Limb (tissue), 2 donors: Measurements from ENCODE around the gene KCNMA1.

ENCODE experiments used
- DNase-seq, 2 donors: peaks; one replicate each; pipeline ENCODE4 v3.0.0-alpha.2; 2016; ENCODE audit errors: extremely low spot score in 2 of 2

The KCNMA1 gene

GRCh38 chr10:77457721-77458120 lies 179.9 kb downstream of the KCNMA1 start:
- peak in 1 of 2 donors; percentile 12 for DNase-seq

GRCh38 chr10:77457266-77457665 lies 180.3 kb downstream of the KCNMA1 start:
- no peak for DNase-seq

DNA sequence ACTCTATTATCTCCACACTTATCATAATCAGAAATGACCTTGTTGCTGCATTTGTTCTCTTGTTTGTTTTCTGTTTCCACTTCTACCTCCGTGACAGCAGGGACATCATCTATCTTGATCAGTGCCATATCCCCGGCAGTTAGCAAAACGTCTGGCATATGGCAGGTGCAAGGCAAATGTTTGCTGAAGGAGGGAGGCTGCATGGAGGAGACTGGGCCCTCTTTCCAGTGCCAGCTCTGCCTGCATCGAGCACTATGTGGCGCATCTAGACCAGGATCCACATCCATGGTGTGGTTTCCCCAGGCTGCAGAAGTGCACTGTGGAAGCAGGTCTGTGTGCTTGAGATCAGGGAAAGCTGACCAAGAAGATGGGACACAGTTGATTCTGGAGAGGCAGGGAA lies 181.2 kb downstream of the KCNMA1 start:
- no peak for DNase-seq

DNA sequence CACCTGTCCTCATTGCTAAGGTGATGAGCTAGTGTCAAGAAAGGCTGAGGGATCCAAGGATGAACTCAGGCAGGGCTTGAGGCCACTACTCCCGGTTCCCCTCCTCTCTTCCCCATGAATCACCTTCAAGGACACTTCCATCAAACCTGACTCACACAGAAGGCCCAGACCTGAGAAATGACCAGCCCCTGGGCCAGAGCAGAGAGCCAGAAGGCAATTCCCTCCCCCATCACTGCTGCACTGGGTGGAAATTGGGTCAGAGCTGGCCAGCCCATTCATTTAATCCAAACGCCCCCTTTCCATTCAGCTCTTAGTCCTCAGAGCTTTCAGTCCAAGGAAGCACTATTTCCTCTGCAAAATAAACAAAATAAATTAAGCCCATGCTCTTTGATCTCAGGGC lies 182.0 kb downstream of the KCNMA1 start:
- DNase-seq: no peak

DNA sequence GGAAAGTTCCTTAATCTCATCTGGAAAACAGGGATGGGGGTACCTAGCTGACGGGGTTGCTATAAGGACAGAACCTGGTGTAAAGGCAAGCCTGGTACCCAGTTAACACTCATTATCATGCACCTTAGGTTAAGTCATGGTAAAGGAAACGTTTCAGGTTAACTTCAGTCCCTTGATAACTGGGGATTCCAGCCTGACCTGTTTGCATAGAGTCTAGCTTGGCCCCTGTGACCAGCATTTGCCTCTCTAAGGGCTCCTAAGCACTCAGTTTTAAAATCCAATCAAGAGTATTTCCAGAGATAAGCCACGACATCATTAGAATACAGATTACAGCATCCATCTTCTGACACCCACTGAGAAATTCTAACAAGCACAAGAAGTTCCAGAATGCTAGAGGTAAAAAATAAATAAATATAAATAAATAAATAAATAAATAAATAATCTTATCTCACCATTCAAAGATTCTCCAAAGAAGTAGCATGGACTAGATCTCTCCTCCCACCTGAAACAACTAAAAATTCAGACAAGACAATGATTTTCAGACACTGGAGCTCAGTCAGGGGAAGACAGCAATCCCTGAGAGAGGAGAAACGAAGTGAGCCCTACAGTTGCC lies 184.6 kb downstream of the KCNMA1 start:
- DNase-seq: no peak

- DNase-seq: no peak
Measured at GRCh38 chr10:77451886-77452285, 185.7 kb downstream of the KCNMA1 start.

DNA sequence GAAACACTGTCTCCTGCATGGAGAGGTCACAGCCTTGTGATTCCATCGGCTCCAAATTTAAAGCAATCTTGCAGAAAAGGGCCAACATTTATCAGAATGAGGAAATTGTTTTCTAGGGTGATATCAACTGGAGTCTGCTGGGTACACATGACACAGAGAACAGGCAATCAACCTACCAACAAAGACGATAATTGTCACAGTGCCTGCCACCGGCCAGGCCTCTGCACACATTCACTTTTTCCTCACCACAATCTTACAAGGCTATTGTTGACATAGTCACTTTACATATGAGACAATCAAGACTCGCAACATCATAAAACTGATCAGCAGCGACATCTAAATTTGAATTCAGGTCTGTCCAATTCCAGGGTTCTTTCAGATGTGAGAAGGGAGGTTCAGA lies 189.4 kb downstream of the KCNMA1 start:
- no peak for DNase-seq

- DNase-seq: no peak
Measured at GRCh38 chr10:77446700-77447099, 190.9 kb downstream of the KCNMA1 start.

DNA sequence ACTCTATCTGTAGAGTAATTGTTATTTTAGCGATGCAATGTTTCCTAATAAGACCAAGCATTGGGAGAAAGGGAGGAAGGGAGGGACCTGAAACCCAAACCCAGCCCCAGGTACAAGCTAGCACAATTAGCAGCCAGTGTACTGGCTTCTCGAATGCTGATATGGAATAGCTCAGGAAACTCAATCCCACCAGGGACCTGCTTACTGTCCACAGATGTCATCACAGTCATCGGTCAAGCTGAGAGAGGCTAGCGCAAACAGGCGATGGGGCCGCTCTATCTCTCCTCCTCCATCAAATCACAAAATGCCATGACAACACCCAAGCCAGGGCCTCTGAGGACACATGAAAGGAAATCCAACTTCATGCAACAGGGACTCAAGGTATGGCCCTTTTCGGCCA lies 192.1 kb downstream of the KCNMA1 start:
- no peak for DNase-seq

- no peak for DNase-seq
Measured at GRCh38 chr10:77444041-77444440, 193.6 kb downstream of the KCNMA1 start.

GRCh38 chr10:77442699-77443189 lies 194.9 kb downstream of the KCNMA1 start:
- no peak for DNase-seq

DNA sequence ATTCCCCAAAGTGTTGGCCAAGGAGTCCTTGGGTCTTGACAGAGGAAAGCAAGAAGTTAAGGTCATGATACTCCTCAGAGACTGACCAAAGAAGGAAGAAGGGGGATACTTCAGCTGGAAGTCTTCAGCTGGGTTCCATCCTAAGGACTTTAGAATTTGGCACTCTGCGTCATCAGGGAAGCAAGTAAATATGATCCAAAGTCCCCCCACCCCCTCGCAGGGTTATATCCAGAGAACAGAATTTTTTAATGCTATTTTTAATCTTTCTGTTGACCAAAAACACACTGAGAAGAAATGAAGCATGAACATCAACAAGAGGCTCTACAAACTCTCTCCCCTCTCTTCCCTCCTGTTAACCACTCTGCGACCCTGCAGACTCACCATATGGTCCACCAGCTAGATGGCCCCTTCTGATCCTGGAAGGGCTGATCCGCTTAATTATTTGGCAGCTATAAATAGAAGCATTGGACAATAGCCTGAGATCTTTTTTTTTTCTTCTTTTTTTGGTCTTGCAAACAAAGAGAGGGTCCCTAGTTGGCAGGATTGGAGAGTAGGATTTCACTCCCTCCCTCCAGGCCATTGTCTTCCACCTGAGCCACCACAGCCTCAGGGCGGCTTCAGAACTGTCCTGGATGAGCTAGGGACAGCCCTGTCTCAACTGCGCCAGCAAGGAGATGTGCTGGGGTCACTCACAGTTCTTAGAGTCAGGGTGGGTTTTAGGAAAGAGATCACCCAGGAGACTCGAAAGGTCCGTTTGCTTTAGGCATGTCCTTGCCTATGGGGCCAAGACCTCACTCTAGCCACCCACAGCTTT lies 196.0 kb downstream of the KCNMA1 start:
- no peak for DNase-seq

- DNase-seq: no peak
Measured at GRCh38 chr10:77436257-77436975, 201.2 kb downstream of the KCNMA1 start.

DNA sequence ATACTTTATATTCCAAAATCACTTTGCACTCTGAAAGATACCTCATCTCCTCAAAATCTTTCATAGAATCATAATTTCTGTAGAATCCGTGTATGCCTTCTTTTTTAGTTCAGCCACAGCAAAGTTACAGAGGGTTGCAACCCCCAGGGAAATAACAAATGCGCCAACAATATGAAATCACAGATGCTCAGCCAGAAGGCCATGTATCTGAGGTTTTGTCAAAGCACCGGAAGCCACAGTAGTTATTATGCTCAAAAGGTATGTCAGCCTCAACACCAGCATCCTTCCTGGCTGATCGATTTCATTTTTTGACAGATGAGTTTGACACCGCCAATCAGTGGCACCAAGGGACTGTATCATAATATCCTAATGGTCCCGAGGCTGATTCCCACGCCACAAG lies 204.1 kb downstream of the KCNMA1 start:
- no peak for DNase-seq

- no peak for DNase-seq
Measured at GRCh38 chr10:77431980-77432797, 205.4 kb downstream of the KCNMA1 start.

DNA sequence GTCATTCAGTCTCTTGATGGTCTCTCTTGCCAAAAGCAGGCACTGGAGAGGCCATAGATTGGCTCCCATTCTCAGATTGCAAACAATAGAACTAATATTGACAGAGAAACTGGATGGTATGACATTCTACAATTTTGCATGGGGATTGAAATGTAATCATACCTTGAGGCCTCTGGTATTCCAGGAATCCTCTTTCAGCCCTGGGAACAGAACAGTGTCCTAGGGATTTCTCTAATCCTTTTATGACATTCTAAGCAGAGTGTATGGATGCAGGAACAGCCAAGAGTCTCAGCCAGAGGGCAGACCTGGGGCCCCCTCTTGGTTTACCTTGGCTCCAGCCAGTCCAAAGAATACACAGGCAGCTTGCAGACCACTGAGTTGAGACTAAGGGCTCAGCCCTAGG lies 206.4 kb downstream of the KCNMA1 start:
- no peak for DNase-seq

- DNase-seq: no peak
Measured at GRCh38 chr10:77430530-77430929, 207.1 kb downstream of the KCNMA1 start.

GRCh38 chr10:77428691-77429395 lies 208.8 kb downstream of the KCNMA1 start:
- DNase-seq: peak; percentile 71 to 72

DNA sequence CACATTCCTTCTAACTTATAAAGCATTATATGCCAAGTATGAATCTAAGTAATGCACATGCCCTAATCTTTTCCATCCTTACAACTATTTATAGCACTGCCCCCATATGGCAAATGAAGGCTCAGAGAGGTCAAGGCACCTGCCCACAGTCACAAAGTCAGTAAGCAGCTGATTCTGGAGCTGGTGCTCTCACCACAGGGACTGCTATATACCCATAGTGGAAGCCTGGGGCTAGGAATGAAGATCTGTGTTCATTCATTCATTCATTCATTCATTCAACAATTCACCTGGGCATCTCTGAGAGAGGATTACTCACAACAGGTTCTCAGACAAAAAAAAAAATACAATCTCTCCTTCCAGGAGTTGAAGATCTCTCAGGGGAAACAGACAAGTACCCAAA lies 213.4 kb downstream of the KCNMA1 start:
- DNase-seq: no peak

- DNase-seq: no peak
Measured at GRCh38 chr10:77422491-77423338, 214.9 kb downstream of the KCNMA1 start.
